H1 (cell line): ENCODE results near the gene EXOC1L. TPM values are rescaled to one million over a fixed set of nuclear protein-coding genes. Genes with fewer than 3 reads are reported as not detected.

Source experiments
- CTCF ChIA-PET: fragments of 300-600 bp; sonication (Branson Sonifier 250); formaldehyde crosslinking; loops from one replicate; lab custom pipeline; 2021; ENCODE audit not compliant: partially characterized antibody; lab: Charles Lee
- POLR2A ChIA-PET: fragments of 300-600 bp; sonication (Branson Sonifier 250); formaldehyde crosslinking; loops from one replicate; lab custom pipeline; 2021; ENCODE audit warnings: inconsistent platforms; ENCODE audit not compliant: partially characterized antibody; lab: Charles Lee
- DNase-seq, 2 experiments: peaks; one replicate each; pipeline versions ENCODE4 v3.0.0 to v3.0.0-alpha.2; 2010 to 2022; ENCODE audit warnings: low spot score in 2 of 2, low read depth in 1 of 2, mixed read lengths in 1 of 2
- FAIRE-seq: peaks from 2 replicates; lab custom pipeline; 2011; peaks lifted over from hg19 to GRCh38; lab: Jason Lieb, UNC
- H2AFZ ChIP-seq: 2 replicates; pipeline ENCODE4 v1.8.1; 2012; ENCODE audit warnings: low read length, inconsistent platforms
- H2AK5ac ChIP-seq: 2 replicates; pipeline ENCODE4 v1.6.1; 2013; ENCODE audit warnings: low read depth, low read length
- H2BK120ac ChIP-seq: replicated peaks from 2 replicates; pipeline ENCODE3; 2013; ENCODE audit warnings: low read depth, low read length, inconsistent platforms
- H2BK12ac ChIP-seq: 2 replicates; pipeline ENCODE4 v1.6.1; 2013; ENCODE audit warnings: low read depth, low read length
- H2BK15ac ChIP-seq: 2 replicates; pipeline ENCODE4 v1.6.1; 2013; ENCODE audit warnings: low read length
- H2BK20ac ChIP-seq: 2 replicates; pipeline ENCODE4 v1.6.1; 2013; ENCODE audit warnings: low read length
- H2BK5ac ChIP-seq: 2 replicates; pipeline ENCODE4 v1.6.1; 2013; ENCODE audit warnings: low read depth, low read length
- H3K14ac ChIP-seq: 2 replicates; pipeline ENCODE4 v1.6.1; 2013; ENCODE audit warnings: inconsistent platforms; ENCODE audit not compliant: insufficient read length
- H3K18ac ChIP-seq: 2 replicates; pipeline ENCODE4 v1.6.1; 2013; ENCODE audit warnings: low read length; ENCODE audit errors: extremely low read depth
- H3K23ac ChIP-seq: 2 replicates; pipeline ENCODE4 v1.6.1; 2013; ENCODE audit warnings: inconsistent platforms; ENCODE audit not compliant: insufficient read length
- H3K23me2 ChIP-seq: 2 replicates; pipeline ENCODE4 v1.6.1; 2013; ENCODE audit warnings: low read depth, low read length
- H3K27ac ChIP-seq: 2 replicates; pipeline ENCODE4 v1.6.1; 2011; ENCODE audit warnings: low read depth, low read length, inconsistent platforms
- H3K27me3 ChIP-seq, 4 experiments: replicated peaks in 1 of 4; 1 replicate in 1 of 4; 2 replicates in 3 of 4; pipeline versions ENCODE4 v1.6.1 to v1.8.1; 2011 to 2013; ENCODE audit warnings: low read length in 3 of 4, mild to moderate bottlenecking in 3 of 4, inconsistent platforms in 2 of 4, mixed read lengths in 2 of 4, moderate library complexity in 1 of 4; ENCODE audit not compliant: control insufficient read depth in 3 of 4, insufficient read depth in 3 of 4; ENCODE audit errors: extremely low read depth in 1 of 4
- H3K36me3 ChIP-seq, 4 experiments: 2 replicates each; pipeline versions ENCODE4 v1.6.1 to v1.8.1; 2011 to 2013; ENCODE audit warnings: mild to moderate bottlenecking in 4 of 4, low read length in 3 of 4, moderate library complexity in 2 of 4, control low read depth in 1 of 4, inconsistent platforms in 1 of 4; ENCODE audit not compliant: insufficient read depth in 4 of 4, control insufficient read depth in 2 of 4
- H3K4ac ChIP-seq: replicated peaks from 2 replicates; pipeline ENCODE3; 2013; ENCODE audit warnings: low read length, low read depth, mixed read lengths, inconsistent platforms; ENCODE audit not compliant: insufficient read length
- H3K4me1 ChIP-seq, 4 experiments: replicated peaks in 1 of 4; 1 replicate in 1 of 4; 2 replicates in 3 of 4; pipeline versions ENCODE4 v1.6.1 to v1.8.1; 2011 to 2013; ENCODE audit warnings: low read length in 3 of 4, inconsistent platforms in 2 of 4, mixed read lengths in 1 of 4; ENCODE audit not compliant: insufficient read depth in 4 of 4, control insufficient read depth in 3 of 4
- H3K4me2 ChIP-seq, 2 experiments: 2 replicates each; pipeline versions ENCODE4 v1.6.1 to v1.8.1; 2011 to 2013; ENCODE audit warnings: low read depth in 2 of 2, low read length in 2 of 2, control low read depth in 1 of 2, inconsistent platforms in 1 of 2, mild to moderate bottlenecking in 1 of 2; ENCODE audit not compliant: insufficient read depth in 1 of 2
- H3K4me3 ChIP-seq, 4 experiments: fragments of 200-600, 300-600 bp in 1 of 4; sonication (generic), shearing (Covaris generic), sonication (Bioruptor Twin) in 1 of 4; 2 replicates each; pipeline versions ENCODE4 v1.5.1 to v1.8.1; 2011 to 2016; ENCODE audit warnings: low read length in 4 of 4, low read depth in 3 of 4, control low read depth in 2 of 4, inconsistent platforms in 2 of 4, mild to moderate bottlenecking in 2 of 4, mixed read lengths in 1 of 4, moderate library complexity in 1 of 4; ENCODE audit not compliant: insufficient read depth in 2 of 4; ENCODE audit errors: extremely low read depth in 1 of 4
- H3K56ac ChIP-seq: replicated peaks from 2 replicates; pipeline ENCODE3; 2013; ENCODE audit warnings: low read depth, mild to moderate bottlenecking, mixed read lengths, low read length, inconsistent platforms; ENCODE audit not compliant: insufficient read length
- H3K79me1 ChIP-seq: 2 replicates; pipeline ENCODE4 v1.6.1; 2013; ENCODE audit warnings: low read depth, low read length, control low read depth
- H3K79me2 ChIP-seq, 2 experiments: 2 replicates each; pipeline versions ENCODE4 v1.6.1 to v1.8.1; 2012 to 2013; ENCODE audit warnings: low read length in 2 of 2, mild to moderate bottlenecking in 2 of 2, inconsistent platforms in 1 of 2; ENCODE audit not compliant: insufficient read depth in 2 of 2, control insufficient read depth in 1 of 2
- H3K9ac ChIP-seq, 4 experiments: replicated peaks in 1 of 4; 1 replicate in 1 of 4; 2 replicates in 3 of 4; pipeline versions ENCODE4 v1.6.1 to v1.8.1; 2011 to 2013; ENCODE audit warnings: low read depth in 3 of 4, low read length in 3 of 4, control low read depth in 2 of 4, mild to moderate bottlenecking in 2 of 4, moderate library complexity in 2 of 4, inconsistent platforms in 1 of 4; ENCODE audit errors: extremely low read depth in 1 of 4
- H3K9me3 ChIP-seq, 2 experiments: 2 replicates each; pipeline versions ENCODE4 v1.6.1 to v1.8.1; 2012 to 2013; ENCODE audit warnings: mild to moderate bottlenecking in 2 of 2, moderate library complexity in 2 of 2, control low read depth in 1 of 2, inconsistent platforms in 1 of 2, low read depth in 1 of 2, low read length in 1 of 2, mixed read lengths in 1 of 2; ENCODE audit not compliant: insufficient read depth in 2 of 2
- H4K20me1 ChIP-seq, 2 experiments: replicated peaks in 1 of 2; 2 replicates each; pipeline versions ENCODE3 to v1.8.1; 2011 to 2013; ENCODE audit warnings: inconsistent platforms in 2 of 2, low read length in 2 of 2, mild to moderate bottlenecking in 1 of 2; ENCODE audit not compliant: insufficient read depth in 2 of 2, control insufficient read depth in 1 of 2
- H4K5ac ChIP-seq: 2 replicates; pipeline ENCODE4 v1.6.1; 2013; ENCODE audit warnings: low read length, low read depth, mixed read lengths, inconsistent platforms; ENCODE audit not compliant: insufficient read length
- H4K8ac ChIP-seq: 2 replicates; pipeline ENCODE4 v1.8.0; 2013; ENCODE audit warnings: mild to moderate bottlenecking, moderate library complexity, low read length, inconsistent platforms; ENCODE audit not compliant: insufficient read depth; ENCODE audit errors: extremely low read depth
- H4K91ac ChIP-seq: replicated peaks from 2 replicates; pipeline ENCODE3; 2013; ENCODE audit warnings: low read length, mixed read lengths, inconsistent platforms; ENCODE audit not compliant: insufficient read length
- PHF8 ChIP-seq: fragments of 200-600 bp; sonication (generic); conservative IDR thresholded peaks from 2 replicates; pipeline ENCODE4 v1.7.1; 2012; ENCODE audit warnings: low read depth, mild to moderate bottlenecking, inconsistent platforms, low read length, moderate library complexity
- RXRA ChIP-seq: IDR thresholded peaks from 2 replicates; pipeline ENCODE4 v1.6.1; 2011; ENCODE audit warnings: low read depth, mild to moderate bottlenecking, low read length, moderate library complexity; ENCODE audit not compliant: insufficient read depth
- WGBS, 2 experiments: shearing (Covaris generic) in 1 of 2; methylation state at CpG; one replicate each; pipeline versions ENCODE4 v1.1.6 to v1.1.7; 2013 to 2015; ENCODE audit warnings: low lambda C conversion rate in 2 of 2, mixed read lengths in 2 of 2, inconsistent platforms in 1 of 2, low coverage in 1 of 2, missing lambda C conversion rate in 1 of 2; ENCODE audit not compliant: insufficient replicate concordance in 2 of 2, insufficient coverage in 1 of 2, insufficient read length in 1 of 2; ENCODE audit errors: extremely low coverage in 1 of 2, missing lambda C conversion rate in 1 of 2; 5-methylcytosine and 5-hydroxymethylcytosine counted together
- polyA plus RNA-seq, 7 experiments: library from polyadenylated mRNA; depleted of rRNA in 3 of 7; stranded (reverse) in 5 of 7; unstranded in 2 of 7; fragments of >200 nt in 5 of 7; fragments of 200-250 nt in 2 of 7; gene quantifications; 1 replicate in 5 of 7; 2 replicates in 1 of 7; 4 replicates in 1 of 7; pipeline versions ENCODE4 v1.2.1 to v1.2.3, GENCODE V29; 2011 to 2013; ENCODE audit warnings: missing spikeins in 2 of 7, mixed read lengths in 2 of 7
- total RNA-seq: library from RNA; stranded (reverse); fragmentation: NEBNext Ultra II Directional; extraction: Animal tissue kit (Norgen Biotek cat#: 25700); gene quantifications from 2 replicates; pipeline ENCODE4 v1.2.1, GENCODE V29; 2021

EXOC1L gene
- total and polyA plus RNA-seq, 2 of the 8 experiments (the other 6 are each of a cell fraction or from before 2014, with no cell fraction given), result 0.08 TPM; not detected in 1

DNA sequence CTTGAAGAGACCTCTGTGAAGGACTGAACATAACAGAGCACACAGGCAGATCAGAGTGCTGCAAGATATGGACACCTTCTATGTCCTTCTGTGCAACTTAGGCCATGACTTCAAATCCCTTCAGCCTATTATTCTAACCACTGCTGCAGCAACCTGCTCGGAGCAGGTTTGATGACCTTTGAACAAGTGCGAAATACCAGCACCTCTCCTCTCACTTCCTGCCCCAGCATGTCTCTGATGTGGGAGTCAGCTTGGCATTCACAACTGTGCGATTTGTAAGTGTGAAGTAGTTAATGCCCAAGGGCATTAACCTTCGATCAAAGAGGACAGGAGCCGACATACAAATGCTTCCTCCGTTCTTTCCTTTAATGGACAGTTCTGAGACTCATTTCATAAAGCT, 32.3 kb downstream of the EXOC1L start:
- Histone ChIP-seq H3K56ac (no peak overlapping the region), H3K79me1 (no peaks in the 10 kb centered on the region), H3K27me3 (0 out of 7 replicates have a peak, but pooled peaks cover 0 to 2% (median 0%) of the 10 kb centered on the region in 4 experiments), H4K5ac (no peak overlapping the region), H2BK5ac (no peak overlapping the region), H3K27ac (no peak overlapping the region), H3K18ac (no peak overlapping the region), H3K4ac (no peak overlapping the region), H3K79me2 (peaks cover 0 to 10% of the 10 kb centered on the region in 2 experiments; a peak in 2 of 4 replicates), H2AK5ac (no peak overlapping the region), H2BK15ac (no peak overlapping the region), H3K9me3 (no peaks in the 10 kb centered on the region), H4K20me1 (no peaks in the 10 kb centered on the region), H3K9ac (no peak overlapping the region), H2BK20ac (no peak overlapping the region), H3K23me2 (peaks cover 2% of the 10 kb centered on the region; the same call in 1 of the 2 replicates), H4K91ac (no peak overlapping the region), H4K8ac (no peak overlapping the region), H3K14ac (no peak overlapping the region), H2BK12ac (no peak overlapping the region), H3K4me2 (no peak overlapping the region), H3K4me1 (peaks cover 0 to 8% (median 4%) of the 10 kb centered on the region in 4 experiments; a peak in 3 of 7 replicates), H3K36me3 (no peaks in the 10 kb centered on the region), H3K4me3 (no peak overlapping the region), H2BK120ac (no peak overlapping the region), H3K23ac (no peak overlapping the region), H2AFZ (no peak overlapping the region)
- ChIA-PET CTCF (interaction anchor here (1.3 kb wide), 1 partner anchor 22 kb away, joined by 3 read pairs; no protein-coding TSS in a partner anchor), POLR2A (interaction anchor here (0.7 kb wide), 1 partner anchor 10 kb away, joined by 3 read pairs; no protein-coding TSS in a partner anchor)
- 86% methylated on average over 6 of the region's 6 CpGs; no CpG with 5 or more reads in 1 of the 2 experiments for WGBS, 2 experiments
- DNase-seq, result no peak
- TF ChIP-seq PHF8 (no peak), RXRA (no peak)
- no peak for FAIRE-seq
